Measurements from ENCODE around the gene PQBP1.

The PQBP1 gene

GRCh38 chrX:48914593-48915493, 17.1 kb downstream of the PQBP1 start:
- no peak for DNase-seq (ENCODE audit: low read depth in 1 of 2, low spot score in 1 of 2)
- Histone ChIP-seq H3K27ac (replicated peaks) (no peak overlapping the region), H3K4me3 (replicated peaks; ENCODE audit: insufficient read depth, low read length) (no peak overlapping the region), H3K27me3 (ENCODE audit: insufficient read depth, poor library complexity, severe bottlenecking) (no peaks in the 10 kb centered on the region)
- TF ChIP-seq GABPA (IDR thresholded peaks at IDR 0.05; ENCODE audit: low read depth): no peak
- no peak for TF ChIP-seq POLR2AphosphoS5 (IDR thresholded peaks at IDR 0.05; ENCODE audit: low read depth)
- TF ChIP-seq REST (IDR thresholded peaks at IDR 0.05; ENCODE audit: insufficient replicate concordance, low read depth): no peak
- TF ChIP-seq, protein P1, sequence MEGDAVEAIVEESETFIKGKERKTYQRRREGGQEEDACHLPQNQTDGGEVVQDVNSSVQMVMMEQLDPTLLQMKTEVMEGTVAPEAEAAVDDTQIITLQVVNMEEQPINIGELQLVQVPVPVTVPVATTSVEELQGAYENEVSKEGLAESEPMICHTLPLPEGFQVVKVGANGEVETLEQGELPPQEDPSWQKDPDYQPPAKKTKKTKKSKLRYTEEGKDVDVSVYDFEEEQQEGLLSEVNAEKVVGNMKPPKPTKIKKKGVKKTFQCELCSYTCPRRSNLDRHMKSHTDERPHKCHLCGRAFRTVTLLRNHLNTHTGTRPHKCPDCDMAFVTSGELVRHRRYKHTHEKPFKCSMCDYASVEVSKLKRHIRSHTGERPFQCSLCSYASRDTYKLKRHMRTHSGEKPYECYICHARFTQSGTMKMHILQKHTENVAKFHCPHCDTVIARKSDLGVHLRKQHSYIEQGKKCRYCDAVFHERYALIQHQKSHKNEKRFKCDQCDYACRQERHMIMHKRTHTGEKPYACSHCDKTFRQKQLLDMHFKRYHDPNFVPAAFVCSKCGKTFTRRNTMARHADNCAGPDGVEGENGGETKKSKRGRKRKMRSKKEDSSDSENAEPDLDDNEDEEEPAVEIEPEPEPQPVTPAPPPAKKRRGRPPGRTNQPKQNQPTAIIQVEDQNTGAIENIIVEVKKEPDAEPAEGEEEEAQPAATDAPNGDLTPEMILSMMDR (IDR thresholded peaks at IDR 0.05; ENCODE audit: insufficient read depth, low read length): no peak
- no peak for TF ChIP-seq SPI1 (IDR thresholded peaks at IDR 0.05; ENCODE audit: borderline replicate concordance, low read depth)

GRCh38 chrX:48917139-48918001, 19.6 kb downstream of the PQBP1 start:
- Histone ChIP-seq H3K27me3 (ENCODE audit: insufficient read depth, poor library complexity, severe bottlenecking) (no peaks in the 10 kb centered on the region), H3K4me3 (replicated peaks; ENCODE audit: insufficient read depth, low read length) (peak overlapping the region; percentile 71), H3K27ac (replicated peaks) (peak overlapping the region; percentile 86)
- TF ChIP-seq, protein P1 (IDR thresholded peaks at IDR 0.05; ENCODE audit: insufficient read depth, low read length): peak; percentile 85
- TF ChIP-seq GABPA (IDR thresholded peaks at IDR 0.05; ENCODE audit: low read depth): no peak
- peak; percentile 80 to 90 for DNase-seq (ENCODE audit: low read depth in 1 of 2, low spot score in 1 of 2)

DNA sequence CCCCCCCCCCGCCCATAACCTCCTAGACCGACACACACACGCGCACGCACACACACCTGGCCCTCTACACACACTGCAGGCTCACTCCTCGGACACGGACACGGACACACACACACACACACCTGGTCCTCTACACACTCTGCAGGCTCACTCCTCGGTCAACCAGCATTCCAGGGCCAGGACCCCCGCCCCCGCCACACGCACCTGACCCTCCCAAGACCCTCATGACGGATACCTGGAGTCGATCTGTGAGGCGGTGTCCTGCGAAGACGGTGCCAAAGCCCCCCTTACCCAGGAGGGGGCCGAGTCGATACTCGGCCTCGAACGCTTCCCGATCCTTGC, 20.5 kb downstream of the PQBP1 start:
- Histone ChIP-seq H3K4me3 (replicated peaks; ENCODE audit: insufficient read depth, low read length) (peak overlapping the region; percentile 71), H3K27ac (replicated peaks) (peak overlapping the region; percentile 86), H3K27me3 (ENCODE audit: insufficient read depth, poor library complexity, severe bottlenecking) (no peaks in the 10 kb centered on the region)
- TF ChIP-seq REST (IDR thresholded peaks at IDR 0.05; ENCODE audit: insufficient replicate concordance, low read depth): no peak
- TF ChIP-seq POLR2AphosphoS5 (IDR thresholded peaks at IDR 0.05; ENCODE audit: low read depth): no peak
- TF ChIP-seq SPI1 (IDR thresholded peaks at IDR 0.05; ENCODE audit: borderline replicate concordance, low read depth): no peak
- TF ChIP-seq, protein P1 (IDR thresholded peaks at IDR 0.05; ENCODE audit: insufficient read depth, low read length): no peak
- TF ChIP-seq GABPA (IDR thresholded peaks at IDR 0.05; ENCODE audit: low read depth): no peak
- DNase-seq (ENCODE audit: low read depth in 1 of 2, low spot score in 1 of 2): no peak
